HUES48 (cell line): Measurements from ENCODE around the gene SIDT2.
A peak's percentile ranks its signal among the peaks of the same experiment; 100 is the strongest.

Experiments
- H3K27ac ChIP-seq: one replicate; pipeline ENCODE4 v1.7.0; 2013; ENCODE audit warnings: low read depth, low read length, inconsistent platforms
- H3K27me3 ChIP-seq: 2 replicates; pipeline ENCODE4 v1.6.1; 2013; ENCODE audit warnings: mild to moderate bottlenecking, low read length; ENCODE audit not compliant: control insufficient read depth, insufficient read depth
- H3K36me3 ChIP-seq: 2 replicates; pipeline ENCODE4 v1.6.1; 2013; ENCODE audit warnings: low read length; ENCODE audit not compliant: control insufficient read depth, insufficient read depth
- H3K4me1 ChIP-seq: 2 replicates; pipeline ENCODE4 v1.6.1; 2013; ENCODE audit warnings: mild to moderate bottlenecking, low read length; ENCODE audit not compliant: control insufficient read depth, insufficient read depth
- H3K4me3 ChIP-seq: 2 replicates; pipeline ENCODE4 v1.5.1; 2013; ENCODE audit warnings: mild to moderate bottlenecking, low read depth, low read length
- H3K9ac ChIP-seq: 2 replicates; pipeline ENCODE4 v1.6.1; 2013; ENCODE audit warnings: mild to moderate bottlenecking, low read depth, low read length, moderate library complexity
- H3K9me3 ChIP-seq: 2 replicates; pipeline ENCODE4 v1.6.1; 2013; ENCODE audit warnings: low read length; ENCODE audit not compliant: control insufficient read depth, insufficient read depth

Gene SIDT2

DNA sequence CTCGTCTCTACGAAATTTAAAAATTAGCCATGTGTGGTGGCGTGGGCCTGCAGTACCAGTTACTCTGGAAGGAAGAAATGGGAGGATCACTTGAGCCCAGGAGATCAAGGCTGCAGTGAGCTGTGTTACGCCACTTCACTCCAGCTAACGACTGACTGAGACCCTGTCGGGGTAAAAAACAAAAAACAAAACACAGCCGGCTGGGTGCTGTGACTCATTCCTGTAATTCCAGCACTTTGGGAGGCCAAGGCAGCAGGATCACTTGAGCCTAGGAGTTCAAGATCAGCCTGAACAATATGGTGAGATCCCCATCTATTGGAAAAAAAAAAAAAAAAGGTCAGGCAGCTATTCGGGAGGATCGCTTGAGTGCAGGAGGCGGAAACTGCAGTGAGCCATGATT is 32.0 kb upstream of the SIDT2 start:
- H3K4me1 ChIP-seq = peaks cover 10% of the 10 kb centered on the region
- peak overlapping the region; percentile 67 for H3K27ac ChIP-seq
- peaks cover 38% of the 10 kb centered on the region for H3K36me3 ChIP-seq
- H3K9ac ChIP-seq = no peak overlapping the region
- no peaks in the 10 kb centered on the region for H3K27me3 ChIP-seq
- no peaks in the 10 kb centered on the region for H3K9me3 ChIP-seq
- peak overlapping the region; percentile 2; the same call in 1 of the 2 replicates for H3K4me3 ChIP-seq

DNA sequence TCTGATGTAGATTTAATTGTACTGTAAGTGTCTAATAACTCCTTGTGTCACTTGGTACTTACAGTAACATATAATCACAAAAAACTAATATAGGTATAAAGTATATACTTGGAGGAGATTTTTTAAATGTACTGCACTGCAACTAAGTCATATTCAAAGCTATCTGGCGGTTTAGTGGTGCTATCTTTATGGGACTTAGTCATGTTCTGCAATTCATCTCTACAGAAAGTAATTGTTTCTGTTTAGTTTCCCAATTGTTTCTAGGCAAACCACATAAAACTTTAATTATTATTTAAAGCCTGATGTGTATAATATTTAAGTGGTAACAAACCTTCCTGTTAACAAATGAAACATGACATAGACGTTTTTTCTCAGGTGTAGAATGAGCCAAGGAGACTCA is 26.5 kb upstream of the SIDT2 start:
- Histone ChIP-seq H3K27ac (no peak overlapping the region), H3K9me3 (no peaks in the 10 kb centered on the region), H3K9ac (no peak overlapping the region), H3K27me3 (no peaks in the 10 kb centered on the region), H3K4me1 (no peaks in the 10 kb centered on the region), H3K36me3 (peaks cover 68% of the 10 kb centered on the region), H3K4me3 (no peak overlapping the region)

DNA sequence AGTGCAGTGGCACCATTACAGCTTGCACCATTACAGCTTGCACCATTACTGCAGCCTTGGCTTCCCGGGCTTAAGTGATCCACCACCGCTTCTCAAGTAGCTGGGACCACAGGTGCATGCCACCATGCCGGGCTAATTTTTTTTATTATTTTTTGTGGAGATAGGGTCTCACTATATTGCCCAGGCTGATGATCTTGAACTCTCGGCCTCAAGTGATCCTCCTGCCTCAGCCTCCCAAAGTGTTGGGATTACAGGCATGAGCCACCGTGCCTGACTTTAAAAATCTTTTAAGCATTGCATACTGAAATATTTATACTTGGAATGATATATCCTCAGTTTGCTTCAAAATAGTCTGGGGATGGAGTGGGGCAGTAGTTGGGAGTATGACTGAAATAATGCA is 24.1 kb upstream of the SIDT2 start:
- no peaks in the 10 kb centered on the region for H3K4me1 ChIP-seq
- H3K9ac ChIP-seq = no peak overlapping the region
- H3K9me3 ChIP-seq = no peaks in the 10 kb centered on the region
- H3K4me3 ChIP-seq = no peak overlapping the region
- peaks cover 73% of the 10 kb centered on the region for H3K36me3 ChIP-seq
- H3K27me3 ChIP-seq = no peaks in the 10 kb centered on the region
- no peak overlapping the region for H3K27ac ChIP-seq

DNA sequence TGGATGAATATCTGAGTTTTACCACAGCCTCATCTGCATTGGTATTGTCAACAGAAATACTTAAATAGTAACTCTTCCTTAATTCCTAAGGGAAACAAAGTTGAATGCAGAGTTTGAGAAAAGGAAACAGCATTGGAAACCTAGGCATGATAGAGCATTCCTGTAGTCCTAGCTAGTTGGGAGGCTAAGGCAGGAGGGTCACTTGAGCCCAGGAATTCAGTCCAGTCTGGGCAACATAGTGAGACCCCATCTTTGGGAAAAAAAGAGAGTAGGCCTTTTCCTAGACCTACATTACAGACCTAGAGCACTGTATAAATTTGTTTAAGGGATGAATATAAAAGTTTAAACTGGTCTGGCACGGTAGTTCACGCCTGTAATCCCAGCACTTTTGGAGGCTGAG is 21.0 kb upstream of the SIDT2 start:
- Histone ChIP-seq H3K4me3 (no peak overlapping the region), H3K27me3 (no peaks in the 10 kb centered on the region), H3K27ac (no peak overlapping the region), H3K4me1 (no peaks in the 10 kb centered on the region), H3K36me3 (peaks cover 82% of the 10 kb centered on the region), H3K9ac (no peak overlapping the region), H3K9me3 (no peaks in the 10 kb centered on the region)

DNA sequence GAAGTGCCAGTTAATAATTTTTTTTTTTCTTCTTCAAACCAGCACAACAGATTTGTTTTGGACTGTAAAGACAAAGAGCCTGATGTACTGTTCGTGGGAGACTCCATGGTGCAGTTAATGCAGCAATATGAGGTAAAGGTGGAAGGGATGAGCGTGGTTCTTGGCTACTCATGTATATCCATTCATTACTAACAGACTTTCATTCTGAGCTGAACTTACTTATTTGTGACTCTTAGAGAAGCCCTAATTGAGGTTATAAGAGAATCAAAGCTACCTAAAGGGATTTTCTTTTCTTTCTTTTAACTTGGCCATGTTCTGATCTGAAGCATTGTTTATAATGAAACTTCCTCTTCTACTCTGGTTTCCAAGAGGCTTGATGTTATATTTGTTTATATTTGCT is 18.7 kb upstream of the SIDT2 start:
- no peak overlapping the region for H3K27ac ChIP-seq
- no peak overlapping the region for H3K4me3 ChIP-seq
- H3K4me1 ChIP-seq = no peaks in the 10 kb centered on the region
- H3K9ac ChIP-seq = no peak overlapping the region
- no peaks in the 10 kb centered on the region for H3K9me3 ChIP-seq
- H3K36me3 ChIP-seq = peaks cover 88% of the 10 kb centered on the region
- no peaks in the 10 kb centered on the region for H3K27me3 ChIP-seq

DNA sequence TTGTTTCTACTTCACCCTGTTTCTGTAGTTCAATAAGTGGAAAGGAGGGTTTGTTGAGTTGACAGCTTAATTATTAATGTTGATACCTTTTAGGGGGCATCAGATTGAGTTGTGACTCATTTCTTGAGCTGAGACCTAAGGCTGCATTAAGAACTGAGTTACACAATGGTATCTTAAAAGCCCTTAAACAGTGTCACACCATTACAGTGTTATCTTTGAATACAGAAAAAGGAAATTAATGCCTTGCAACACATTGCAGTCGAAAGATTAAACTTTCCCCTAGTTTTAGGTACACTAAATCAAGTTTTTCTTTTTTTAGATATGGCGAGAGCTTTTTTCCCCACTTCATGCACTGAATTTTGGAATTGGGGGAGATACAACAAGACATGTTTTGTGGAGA is 17.7 kb upstream of the SIDT2 start:
- Histone ChIP-seq H3K9me3 (no peaks in the 10 kb centered on the region), H3K27me3 (no peaks in the 10 kb centered on the region), H3K4me1 (no peaks in the 10 kb centered on the region), H3K27ac (no peak overlapping the region), H3K4me3 (no peak overlapping the region), H3K36me3 (peaks cover 87% of the 10 kb centered on the region), H3K9ac (no peak overlapping the region)

DNA sequence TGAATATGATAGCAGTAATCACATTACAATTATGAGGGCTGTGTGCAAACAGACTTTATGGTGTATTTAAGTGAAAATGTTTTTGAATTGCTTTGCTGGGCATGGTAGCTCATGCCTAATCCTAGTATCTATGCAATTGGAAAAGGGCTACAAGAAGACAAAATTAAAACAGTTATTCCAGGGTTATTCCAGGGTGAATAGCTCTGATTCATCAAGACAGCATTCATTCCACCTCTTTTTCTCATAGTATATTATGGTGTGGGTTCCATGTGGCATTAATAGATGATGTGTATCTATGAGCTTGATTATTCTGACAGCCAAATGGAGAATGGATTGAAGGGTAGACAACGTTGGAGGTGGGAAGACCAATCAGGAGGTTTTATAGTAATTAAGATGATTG is 12.1 kb upstream of the SIDT2 start:
- Histone ChIP-seq H3K4me3 (no peak overlapping the region), H3K9me3 (no peaks in the 10 kb centered on the region), H3K27ac (no peak overlapping the region), H3K4me1 (no peaks in the 10 kb centered on the region), H3K36me3 (peaks cover 94% of the 10 kb centered on the region), H3K9ac (no peak overlapping the region), H3K27me3 (no peaks in the 10 kb centered on the region)

DNA sequence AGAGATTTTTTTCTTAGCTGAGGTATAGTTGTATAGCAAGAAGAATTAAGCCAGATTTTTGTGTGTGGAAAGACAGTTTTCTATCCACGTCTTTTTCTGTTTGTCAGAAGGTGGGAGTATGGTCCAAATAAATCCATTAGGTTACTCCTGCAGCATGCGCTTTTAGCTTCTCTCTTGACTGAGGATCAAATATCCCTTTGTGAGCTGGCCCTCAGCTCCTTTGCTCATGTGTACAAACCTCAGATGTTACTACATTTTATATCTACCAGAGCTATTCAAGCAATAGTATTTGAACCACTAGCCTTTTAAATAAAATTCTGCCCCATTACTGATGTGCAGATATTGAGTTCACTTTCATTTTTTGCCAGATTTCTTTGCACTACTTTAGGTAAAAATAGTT is 8.8 kb upstream of the SIDT2 start:
- Histone ChIP-seq H3K36me3 (peaks cover 72% of the 10 kb centered on the region), H3K27ac (no peak overlapping the region), H3K9ac (no peak overlapping the region), H3K4me1 (no peaks in the 10 kb centered on the region), H3K4me3 (no peak overlapping the region), H3K9me3 (no peaks in the 10 kb centered on the region), H3K27me3 (no peaks in the 10 kb centered on the region)

DNA sequence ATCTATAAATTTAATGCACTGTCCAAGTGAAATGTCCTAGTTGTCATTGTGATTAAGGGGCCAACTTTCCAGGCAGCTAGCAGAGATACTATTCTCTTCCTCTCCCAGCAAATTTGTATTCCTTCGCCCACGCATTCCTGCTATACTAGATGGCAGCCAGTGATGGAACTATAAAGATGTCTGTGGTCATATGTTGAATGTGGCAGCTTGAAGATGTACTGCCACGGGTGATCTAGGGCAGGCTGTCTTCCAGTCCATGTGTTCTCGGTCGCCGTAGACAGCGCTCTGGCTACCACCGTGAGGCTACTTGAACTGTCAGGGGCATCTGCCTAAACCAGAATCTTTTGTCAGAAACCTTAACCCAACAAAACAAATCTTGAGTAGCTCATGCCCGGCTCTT is 8.3 kb upstream of the SIDT2 start:
- no peaks in the 10 kb centered on the region for H3K4me1 ChIP-seq
- H3K27ac ChIP-seq = no peak overlapping the region
- no peaks in the 10 kb centered on the region for H3K27me3 ChIP-seq
- no peak overlapping the region for H3K4me3 ChIP-seq
- no peak overlapping the region for H3K9ac ChIP-seq
- H3K9me3 ChIP-seq = no peaks in the 10 kb centered on the region
- peaks cover 70% of the 10 kb centered on the region for H3K36me3 ChIP-seq

DNA sequence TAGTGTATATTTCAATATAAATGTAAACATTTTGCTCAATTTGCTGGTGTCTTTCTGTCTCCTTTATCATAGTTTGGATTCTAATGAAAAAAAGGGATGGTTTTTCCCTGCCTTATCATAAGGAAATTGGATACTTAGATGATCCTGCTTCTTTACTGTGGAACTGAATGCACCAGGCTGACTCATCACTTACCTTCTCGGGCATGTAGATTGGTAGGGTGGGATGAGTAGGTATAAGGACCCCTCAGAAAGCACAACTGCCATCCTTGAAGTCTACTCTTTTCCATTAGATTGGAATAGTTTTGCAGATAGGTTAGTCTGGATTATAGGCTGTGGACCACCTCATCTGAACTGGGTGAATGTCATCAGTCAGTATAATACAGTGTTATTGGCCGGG is 7.5 kb upstream of the SIDT2 start:
- H3K4me1 ChIP-seq = no peaks in the 10 kb centered on the region
- no peak overlapping the region for H3K4me3 ChIP-seq
- H3K9ac ChIP-seq = no peak overlapping the region
- peaks cover 63% of the 10 kb centered on the region for H3K36me3 ChIP-seq
- H3K27me3 ChIP-seq = no peaks in the 10 kb centered on the region
- H3K27ac ChIP-seq = peak overlapping the region; percentile 76
- H3K9me3 ChIP-seq = no peaks in the 10 kb centered on the region

DNA sequence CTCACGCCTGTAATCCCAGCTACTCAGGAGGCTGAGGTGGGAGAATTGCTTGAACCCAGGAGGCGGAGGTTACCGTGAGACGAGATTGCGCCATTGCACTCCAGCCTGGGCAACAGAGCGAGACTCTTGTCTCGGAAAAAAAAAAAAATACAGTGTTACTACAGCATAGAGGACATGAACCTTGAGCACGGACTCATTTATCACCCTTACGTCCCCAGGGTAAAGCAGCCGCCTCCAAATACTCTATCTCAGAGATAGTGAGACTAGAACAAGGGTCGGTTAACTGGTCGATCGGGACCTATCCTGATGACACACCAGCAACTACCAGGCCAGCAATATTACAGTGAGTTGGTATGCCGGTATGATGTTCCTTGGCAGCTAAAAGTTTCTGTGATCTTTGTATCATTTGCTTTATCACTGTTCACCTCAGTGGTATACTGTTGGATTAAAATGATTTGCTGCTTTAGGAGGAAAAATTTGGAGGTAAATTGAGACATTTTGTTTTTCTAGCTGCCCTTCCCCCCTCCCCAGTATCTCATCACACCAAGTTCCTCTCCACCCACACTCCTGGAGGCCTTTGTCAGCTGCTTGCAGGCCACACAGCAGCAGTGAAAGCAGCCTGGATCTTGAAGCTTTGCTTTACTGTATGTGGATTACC is 7.0 kb upstream of the SIDT2 start:
- Histone ChIP-seq H3K9ac (no peak overlapping the region), H3K27me3 (no peaks in the 10 kb centered on the region), H3K27ac (peak overlapping the region; percentile 76), H3K4me3 (no peak overlapping the region), H3K4me1 (no peaks in the 10 kb centered on the region), H3K36me3 (peaks cover 59% of the 10 kb centered on the region), H3K9me3 (no peaks in the 10 kb centered on the region)
